Measurements from ENCODE around the gene RETREG3.

DNA sequence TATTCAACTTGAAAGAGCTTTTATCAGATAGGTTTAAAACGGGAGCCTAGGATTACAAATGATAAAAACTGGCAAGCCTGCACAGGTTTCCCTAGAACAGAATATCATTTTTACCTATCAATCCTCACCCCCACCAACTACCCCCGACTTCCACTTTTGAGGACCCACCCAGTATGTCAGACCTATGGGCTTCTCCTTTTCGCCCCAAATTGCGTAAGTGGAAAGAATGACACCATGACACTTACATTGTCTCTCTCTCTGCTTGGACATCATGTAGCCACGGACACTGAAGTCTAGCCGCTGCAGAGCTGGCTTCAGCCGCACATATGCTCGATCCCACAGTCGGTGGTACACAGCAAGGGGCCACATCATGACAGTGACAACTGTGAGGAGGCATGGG is 24.3 kb downstream of the RETREG3 start:
- TF ChIP-seq TAF1 (CRISPR knock-in tag; IDR thresholded peaks at IDR 0.05) (no peak), FOXM1 (CRISPR knock-in tag; IDR thresholded peaks at IDR 0.05) (no peak), HNRNPL (IDR thresholded peaks at IDR 0.05; ENCODE audit: low read depth, low read length) (no peak), ZBTB14 (CRISPR knock-in tag; IDR thresholded peaks at IDR 0.05) (no peak), IRX3 (CRISPR knock-in tag; IDR thresholded peaks at IDR 0.05; ENCODE audit: borderline replicate concordance, low read depth) (no peak), TCF12 (IDR thresholded peaks at IDR 0.05) (no peak), TCF12 (CRISPR knock-in tag; IDR thresholded peaks at IDR 0.05) (no peak), NCOA2 (CRISPR knock-in tag; IDR thresholded peaks at IDR 0.05) (no peak), ZXDC (CRISPR knock-in tag; IDR thresholded peaks at IDR 0.05) (no peak), JUND (CRISPR knock-in tag; IDR thresholded peaks at IDR 0.05) (no peak)
- TF ChIP-seq, protein P1, sequence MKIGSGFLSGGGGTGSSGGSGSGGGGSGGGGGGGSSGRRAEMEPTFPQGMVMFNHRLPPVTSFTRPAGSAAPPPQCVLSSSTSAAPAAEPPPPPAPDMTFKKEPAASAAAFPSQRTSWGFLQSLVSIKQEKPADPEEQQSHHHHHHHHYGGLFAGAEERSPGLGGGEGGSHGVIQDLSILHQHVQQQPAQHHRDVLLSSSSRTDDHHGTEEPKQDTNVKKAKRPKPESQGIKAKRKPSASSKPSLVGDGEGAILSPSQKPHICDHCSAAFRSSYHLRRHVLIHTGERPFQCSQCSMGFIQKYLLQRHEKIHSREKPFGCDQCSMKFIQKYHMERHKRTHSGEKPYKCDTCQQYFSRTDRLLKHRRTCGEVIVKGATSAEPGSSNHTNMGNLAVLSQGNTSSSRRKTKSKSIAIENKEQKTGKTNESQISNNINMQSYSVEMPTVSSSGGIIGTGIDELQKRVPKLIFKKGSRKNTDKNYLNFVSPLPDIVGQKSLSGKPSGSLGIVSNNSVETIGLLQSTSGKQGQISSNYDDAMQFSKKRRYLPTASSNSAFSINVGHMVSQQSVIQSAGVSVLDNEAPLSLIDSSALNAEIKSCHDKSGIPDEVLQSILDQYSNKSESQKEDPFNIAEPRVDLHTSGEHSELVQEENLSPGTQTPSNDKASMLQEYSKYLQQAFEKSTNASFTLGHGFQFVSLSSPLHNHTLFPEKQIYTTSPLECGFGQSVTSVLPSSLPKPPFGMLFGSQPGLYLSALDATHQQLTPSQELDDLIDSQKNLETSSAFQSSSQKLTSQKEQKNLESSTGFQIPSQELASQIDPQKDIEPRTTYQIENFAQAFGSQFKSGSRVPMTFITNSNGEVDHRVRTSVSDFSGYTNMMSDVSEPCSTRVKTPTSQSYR (CRISPR knock-in tag; IDR thresholded peaks at IDR 0.05; ENCODE audit: borderline replicate concordance), result no peak
- TF ChIP-seq, protein P2, sequence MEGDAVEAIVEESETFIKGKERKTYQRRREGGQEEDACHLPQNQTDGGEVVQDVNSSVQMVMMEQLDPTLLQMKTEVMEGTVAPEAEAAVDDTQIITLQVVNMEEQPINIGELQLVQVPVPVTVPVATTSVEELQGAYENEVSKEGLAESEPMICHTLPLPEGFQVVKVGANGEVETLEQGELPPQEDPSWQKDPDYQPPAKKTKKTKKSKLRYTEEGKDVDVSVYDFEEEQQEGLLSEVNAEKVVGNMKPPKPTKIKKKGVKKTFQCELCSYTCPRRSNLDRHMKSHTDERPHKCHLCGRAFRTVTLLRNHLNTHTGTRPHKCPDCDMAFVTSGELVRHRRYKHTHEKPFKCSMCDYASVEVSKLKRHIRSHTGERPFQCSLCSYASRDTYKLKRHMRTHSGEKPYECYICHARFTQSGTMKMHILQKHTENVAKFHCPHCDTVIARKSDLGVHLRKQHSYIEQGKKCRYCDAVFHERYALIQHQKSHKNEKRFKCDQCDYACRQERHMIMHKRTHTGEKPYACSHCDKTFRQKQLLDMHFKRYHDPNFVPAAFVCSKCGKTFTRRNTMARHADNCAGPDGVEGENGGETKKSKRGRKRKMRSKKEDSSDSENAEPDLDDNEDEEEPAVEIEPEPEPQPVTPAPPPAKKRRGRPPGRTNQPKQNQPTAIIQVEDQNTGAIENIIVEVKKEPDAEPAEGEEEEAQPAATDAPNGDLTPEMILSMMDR (CRISPR knock-in tag; IDR thresholded peaks at IDR 0.05), result no peak

Data from HepG2 (cell line).